ENCODE measurements around the gene NET1. TPM values are rescaled to one million over a fixed set of nuclear protein-coding genes. Genes with fewer than 3 reads are reported as not detected.

The NET1 gene
- total RNA-seq, 2 donors from 2014 or later = 174 to 455 TPM

- Histone ChIP-seq H3K4me1 (peaks cover 3% of the 10 kb centered on the region), H3K27ac (peak overlapping the region; percentile 79), H3K4me3 (no peak overlapping the region), H3K36me3 (no peaks in the 10 kb centered on the region), H3K9ac (ENCODE audit: low read depth in 2 of 2, low read length in 2 of 2) (peak overlapping the region in 1 of 2 donors; percentile 55), H3K9me3 (no peaks in the 10 kb centered on the region), H3K27me3 (no peaks in the 10 kb centered on the region)
- TF ChIP-seq CTCF (IDR thresholded peaks at IDR 0.05) = no peak
- no peak for DNase-seq
- intact Hi-C loops (cut with DNase I) = loop anchor here (5.0 kb wide), 1 partner anchor 102 kb away; no protein-coding TSS in a partner anchor
Measured at GRCh38 chr10:5445006-5445405, 32.6 kb downstream of the NET1 start.

GRCh38 chr10:5446390-5446926 is 34.1 kb downstream of the NET1 start:
- Histone ChIP-seq H3K4me1 (peaks cover 3% of the 10 kb centered on the region), H3K9ac (ENCODE audit: low read depth in 2 of 2, low read length in 2 of 2) (peak overlapping the region; percentile 78 to 91), H3K36me3 (no peaks in the 10 kb centered on the region), H3K27me3 (no peaks in the 10 kb centered on the region), H3K27ac (peak overlapping the region; percentile 79), H3K4me3 (peak overlapping the region; percentile 40), H3K9me3 (no peaks in the 10 kb centered on the region)
- TF ChIP-seq CTCF (IDR thresholded peaks at IDR 0.05) = no peak
- peak; percentile 99 for DNase-seq
- intact Hi-C loops (cut with DNase I) = loop anchor here (5.0 kb wide), 1 partner anchor 101 kb away; no protein-coding TSS in a partner anchor

DNA sequence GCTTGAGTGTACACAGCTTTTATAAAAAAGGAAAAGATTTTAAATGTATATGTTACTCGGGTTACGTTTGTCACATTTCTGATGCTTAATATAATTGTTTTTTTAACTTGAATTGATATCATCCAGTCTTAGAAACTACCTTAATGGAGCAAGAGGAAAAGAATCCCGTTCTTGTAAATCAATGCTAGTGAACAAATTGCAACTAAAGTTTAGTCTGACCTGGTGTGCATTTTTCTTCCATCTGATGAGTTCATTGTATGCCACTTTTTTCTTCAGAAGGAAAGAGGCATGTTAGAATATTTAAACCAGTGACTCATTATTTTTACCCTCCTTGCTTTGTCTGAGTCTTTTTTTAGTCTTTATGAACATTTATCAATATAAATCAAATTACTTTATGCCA is 34.7 kb downstream of the NET1 start:
- Histone ChIP-seq H3K36me3 (peaks cover 2% of the 10 kb centered on the region), H3K9ac (ENCODE audit: low read depth in 2 of 2, low read length in 2 of 2) (peak overlapping the region; percentile 64 to 78), H3K9me3 (no peaks in the 10 kb centered on the region), H3K27ac (peak overlapping the region; percentile 79), H3K27me3 (no peaks in the 10 kb centered on the region), H3K4me3 (peak overlapping the region; percentile 40), H3K4me1 (peaks cover 3% of the 10 kb centered on the region)
- no peak for TF ChIP-seq CTCF (IDR thresholded peaks at IDR 0.05)
- no peak for DNase-seq
- intact Hi-C loops (cut with DNase I) = loop anchor here (5.0 kb wide), 1 partner anchor 100 kb away; no protein-coding TSS in a partner anchor

DNA sequence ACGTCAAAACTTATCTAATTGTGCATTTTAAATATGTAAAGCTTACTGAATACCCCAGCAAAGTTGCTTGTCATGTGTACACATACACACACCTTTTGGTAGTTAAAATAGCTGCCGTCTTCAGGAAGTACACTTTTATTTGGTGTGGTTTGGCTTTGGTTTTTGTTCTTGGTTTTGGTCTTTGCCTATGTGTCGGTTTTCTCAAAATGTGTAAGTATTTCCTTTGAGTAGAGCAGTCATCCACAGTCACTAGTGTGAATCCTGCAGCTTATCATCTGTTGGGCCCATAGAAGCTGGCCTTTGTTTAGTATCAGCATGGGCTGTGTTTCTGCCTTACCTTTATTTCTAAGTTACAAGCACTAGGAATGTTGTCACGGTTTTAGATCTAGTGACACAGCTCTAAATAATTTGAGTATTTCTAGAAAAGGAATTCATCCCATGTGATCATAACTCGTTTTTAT is 35.3 kb downstream of the NET1 start:
- Histone ChIP-seq H3K4me1 (peaks cover 3% of the 10 kb centered on the region), H3K9me3 (no peaks in the 10 kb centered on the region), H3K9ac (ENCODE audit: low read depth in 2 of 2, low read length in 2 of 2) (peak overlapping the region; percentile 64 to 78), H3K27me3 (no peaks in the 10 kb centered on the region), H3K27ac (peak overlapping the region; percentile 79), H3K4me3 (peak overlapping the region; percentile 40), H3K36me3 (peaks cover 8% of the 10 kb centered on the region)
- DNase-seq = no peak
- intact Hi-C loops (cut with DNase I) = loop anchor here (5.0 kb wide), 1 partner anchor 100 kb away; no protein-coding TSS in a partner anchor
- no peak for TF ChIP-seq CTCF (IDR thresholded peaks at IDR 0.05)

- intact Hi-C loops (cut with DNase I) = loop anchor here (5.0 kb wide), 1 partner anchor 99 kb away; no protein-coding TSS in a partner anchor
- Histone ChIP-seq H3K9me3 (no peaks in the 10 kb centered on the region), H3K9ac (ENCODE audit: low read depth in 2 of 2, low read length in 2 of 2) (peak overlapping the region in 1 of 2 donors; percentile 78), H3K36me3 (peaks cover 14% of the 10 kb centered on the region), H3K4me1 (peaks cover 3% of the 10 kb centered on the region), H3K4me3 (peak overlapping the region; percentile 40), H3K27ac (peak overlapping the region; percentile 79), H3K27me3 (no peaks in the 10 kb centered on the region)
- no peak for TF ChIP-seq CTCF (IDR thresholded peaks at IDR 0.05)
- no peak for DNase-seq
Measured at GRCh38 chr10:5448333-5449001, 36.1 kb downstream of the NET1 start.
